WTC11 (cell line): Measurements from ENCODE around the gene PAPOLG. TPM values are rescaled to one million over a fixed set of nuclear protein-coding genes. Genes with fewer than 3 reads are reported as not detected.

ENCODE experiments used
- ATAC-seq: fragments of 200-7000 bp; cut with Tn5 transposase; 2 replicates; pipeline ENCODE4 v1.10.0; 2021; ENCODE audit warnings: mild to moderate bottlenecking, moderate library complexity
- CTCF ChIA-PET: fragments of 300-600 bp; sonication (Branson Sonifier 250); formaldehyde crosslinking; loops from one replicate; lab custom pipeline; 2021; ENCODE audit warnings: antibody characterized with exemption; lab: Charles Lee
- POLR2A ChIA-PET: fragments of 350-600 bp; sonication (Branson Sonifier 250); formaldehyde crosslinking; loops from one replicate; lab custom pipeline; 2021; ENCODE audit warnings: antibody characterized with exemption; lab: Charles Lee
- DNase-seq: peaks from one replicate; pipeline ENCODE4 v3.0.0; 2021; ENCODE audit warnings: low spot score
- H3K27ac Mint-ChIP-seq: 2 replicates; pipeline ENCODE4 v1.8.0; 2021; ENCODE audit warnings: mixed read lengths
- H3K27me3 Mint-ChIP-seq: 2 replicates; pipeline ENCODE4 v1.8.0; 2021; ENCODE audit warnings: low read depth, mild to moderate bottlenecking, moderate library complexity, mixed read lengths
- H3K36me3 Mint-ChIP-seq: 2 replicates; pipeline ENCODE4 v1.8.0; 2021; ENCODE audit warnings: mixed read lengths
- H3K4me1 Mint-ChIP-seq: 2 replicates; pipeline ENCODE4 v1.8.0; 2022; ENCODE audit warnings: mixed read lengths
- H3K4me3 Mint-ChIP-seq: 2 replicates; pipeline ENCODE4 v1.8.0; 2021; ENCODE audit warnings: mild to moderate bottlenecking, moderate library complexity, mixed read lengths
- H3K9me3 Mint-ChIP-seq: 2 replicates; pipeline ENCODE4 v1.8.0; 2021; ENCODE audit warnings: mixed read lengths
- ATF1 ChIP-seq: sonication (generic); formaldehyde crosslinking; IDR thresholded peaks from 2 replicates; pipeline ENCODE4 v1.8.1; 2023; ENCODE audit warnings: mild to moderate bottlenecking, moderate library complexity, missing genetic modification reagents
- ELF4 ChIP-seq: sonication (generic); formaldehyde crosslinking; IDR thresholded peaks from 2 replicates; pipeline ENCODE4 v1.8.1; 2022; ENCODE audit warnings: low read depth, mild to moderate bottlenecking, moderate library complexity, missing genetic modification reagents
- ETV6 ChIP-seq: sonication (generic); formaldehyde crosslinking; IDR thresholded peaks from 2 replicates; pipeline ENCODE4 v1.8.1; 2022; ENCODE audit warnings: mild to moderate bottlenecking, missing genetic modification reagents
- FOXK1 ChIP-seq: sonication (generic); formaldehyde crosslinking; IDR thresholded peaks from 2 replicates; pipeline ENCODE4 v1.8.0; 2022; ENCODE audit warnings: mild to moderate bottlenecking, moderate library complexity, missing genetic modification reagents
- JAZF1 ChIP-seq: fragments of 250-450 bp; sonication (Bioruptor Pico); IDR thresholded peaks from 2 replicates; pipeline ENCODE4 v1.9.0; 2021; ENCODE audit warnings: moderate library complexity, mild to moderate bottlenecking, inconsistent platforms
- KAT7 ChIP-seq: sonication (generic); formaldehyde crosslinking; IDR thresholded peaks from 2 replicates; pipeline ENCODE4 v1.8.1; 2023; ENCODE audit warnings: missing genetic modification reagents, mild to moderate bottlenecking, borderline replicate concordance
- NFATC4 ChIP-seq: fragments of 250-450 bp; sonication (Bioruptor Pico); IDR thresholded peaks from 2 replicates; pipeline ENCODE4 v1.9.0; 2021; ENCODE audit warnings: mild to moderate bottlenecking
- NFE2L1 ChIP-seq: sonication (generic); formaldehyde crosslinking; IDR thresholded peaks from 2 replicates; pipeline ENCODE4 v1.8.1; 2023; ENCODE audit warnings: missing genetic modification reagents
- NFYB ChIP-seq: sonication (generic); formaldehyde crosslinking; conservative IDR thresholded peaks from 2 replicates; pipeline ENCODE4 v1.8.0; 2022; ENCODE audit warnings: low read depth, missing genetic modification reagents
- NR1H2 ChIP-seq: sonication (generic); formaldehyde crosslinking; IDR thresholded peaks from 2 replicates; pipeline ENCODE4 v1.9.0; 2021; ENCODE audit warnings: mild to moderate bottlenecking, moderate library complexity, missing genetic modification reagents
- NR2C2 ChIP-seq: sonication (generic); formaldehyde crosslinking; IDR thresholded peaks from 2 replicates; pipeline ENCODE4 v1.8.0; 2022; ENCODE audit warnings: mild to moderate bottlenecking, missing genetic modification reagents
- TCF7 ChIP-seq: sonication (generic); formaldehyde crosslinking; IDR thresholded peaks from 2 replicates; pipeline ENCODE4 v1.8.0; 2022; ENCODE audit warnings: mild to moderate bottlenecking, low read depth, missing genetic modification reagents, moderate library complexity
- TEAD1 ChIP-seq: sonication (generic); formaldehyde crosslinking; IDR thresholded peaks from 2 replicates; pipeline ENCODE4 v1.8.0; 2022; ENCODE audit warnings: mild to moderate bottlenecking, missing genetic modification reagents
- TEAD4 ChIP-seq: sonication (generic); formaldehyde crosslinking; IDR thresholded peaks from 2 replicates; pipeline ENCODE4 v1.8.0; 2022; ENCODE audit warnings: mild to moderate bottlenecking, missing genetic modification reagents
- ZNF423 ChIP-seq: fragments of 250-450 bp; sonication (Bioruptor Pico); IDR thresholded peaks from 2 replicates; pipeline ENCODE4 v2.1.2; 2022; ENCODE audit warnings: mild to moderate bottlenecking, moderate library complexity
- total RNA-seq: library from RNA; stranded (reverse); gene quantifications from 3 replicates; pipeline ENCODE4 v1.2.3, GENCODE V29; 2021
- TF ChIP-seq, protein P1 (sequence below): sonication (generic); formaldehyde crosslinking; IDR thresholded peaks from 2 replicates; pipeline ENCODE4 v1.8.1; 2023; ENCODE audit warnings: mild to moderate bottlenecking, missing genetic modification reagents
- TF ChIP-seq, protein P2 (sequence below): fragments of 200-600 bp; IDR thresholded peaks from 2 replicates; pipeline ENCODE4 v1.8.0; 2022; ENCODE audit warnings: antibody characterized with exemption
- TF ChIP-seq, protein P3 (sequence below): sonication (generic); formaldehyde crosslinking; IDR thresholded peaks from 2 replicates; pipeline ENCODE4 v1.8.1; 2022; ENCODE audit warnings: mild to moderate bottlenecking, missing genetic modification reagents, moderate library complexity, borderline replicate concordance
- TF ChIP-seq, protein P4 (sequence below): sonication (generic); formaldehyde crosslinking; conservative IDR thresholded peaks from 2 replicates; pipeline ENCODE4 v1.8.1; 2022; ENCODE audit warnings: mild to moderate bottlenecking, missing genetic modification reagents
- TF ChIP-seq, protein P5 (sequence below): sonication (generic); formaldehyde crosslinking; IDR thresholded peaks from 2 replicates; pipeline ENCODE4 v1.8.1; 2022; ENCODE audit warnings: mild to moderate bottlenecking, moderate library complexity, missing genetic modification reagents
- TF ChIP-seq, protein P6 (sequence below): fragments of 250-450 bp; sonication (Bioruptor Pico); conservative IDR thresholded peaks from 2 replicates; pipeline ENCODE4 v1.9.0; 2021; ENCODE audit warnings: mild to moderate bottlenecking
- TF ChIP-seq, protein P7 (sequence below): fragments of 250-450 bp; sonication (Bioruptor Pico); IDR thresholded peaks from 2 replicates; pipeline ENCODE4 v1.9.0; 2021; ENCODE audit warnings: moderate library complexity, mild to moderate bottlenecking, inconsistent platforms, borderline replicate concordance

PAPOLG gene
- total RNA-seq, 1 experiment from 2014 or later, result 22.5 TPM

DNA sequence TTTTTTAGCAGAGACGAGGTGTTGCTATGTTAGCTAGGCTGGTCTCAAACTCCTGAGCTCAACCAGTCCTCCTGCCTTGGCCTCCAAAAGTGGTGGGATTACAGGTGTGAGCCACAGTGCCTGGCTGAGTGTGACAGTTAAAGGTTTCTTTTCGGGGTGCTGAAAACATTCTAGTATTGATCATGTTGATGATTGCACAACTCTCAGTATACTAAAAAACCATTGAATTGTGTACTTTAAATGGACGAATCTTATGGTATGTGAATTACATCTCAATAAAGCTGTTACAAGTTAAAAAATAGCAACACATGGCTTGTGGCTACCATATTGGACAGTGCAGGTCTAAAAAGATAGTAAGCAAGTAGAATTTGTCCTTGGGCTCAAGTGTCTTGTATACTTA is 22.3 kb downstream of the PAPOLG start:
- Mint-ChIP-seq H3K27me3 (no peaks in the 10 kb centered on the region), H3K4me1 (no peaks in the 10 kb centered on the region), H3K27ac (no peak overlapping the region), H3K9me3 (no peaks in the 10 kb centered on the region), H3K4me3 (no peak overlapping the region), H3K36me3 (peaks cover 62% of the 10 kb centered on the region)
- POLR2A ChIA-PET, result no interaction called here
- TF ChIP-seq, protein P1, sequence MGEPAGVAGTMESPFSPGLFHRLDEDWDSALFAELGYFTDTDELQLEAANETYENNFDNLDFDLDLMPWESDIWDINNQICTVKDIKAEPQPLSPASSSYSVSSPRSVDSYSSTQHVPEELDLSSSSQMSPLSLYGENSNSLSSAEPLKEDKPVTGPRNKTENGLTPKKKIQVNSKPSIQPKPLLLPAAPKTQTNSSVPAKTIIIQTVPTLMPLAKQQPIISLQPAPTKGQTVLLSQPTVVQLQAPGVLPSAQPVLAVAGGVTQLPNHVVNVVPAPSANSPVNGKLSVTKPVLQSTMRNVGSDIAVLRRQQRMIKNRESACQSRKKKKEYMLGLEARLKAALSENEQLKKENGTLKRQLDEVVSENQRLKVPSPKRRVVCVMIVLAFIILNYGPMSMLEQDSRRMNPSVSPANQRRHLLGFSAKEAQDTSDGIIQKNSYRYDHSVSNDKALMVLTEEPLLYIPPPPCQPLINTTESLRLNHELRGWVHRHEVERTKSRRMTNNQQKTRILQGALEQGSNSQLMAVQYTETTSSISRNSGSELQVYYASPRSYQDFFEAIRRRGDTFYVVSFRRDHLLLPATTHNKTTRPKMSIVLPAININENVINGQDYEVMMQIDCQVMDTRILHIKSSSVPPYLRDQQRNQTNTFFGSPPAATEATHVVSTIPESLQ (CRISPR knock-in tag), result no peak
- TF ChIP-seq NFE2L1 (CRISPR knock-in tag) (no peak), ZNF423 (no peak), NFYB (CRISPR knock-in tag) (no peak), NFATC4 (CRISPR knock-in tag) (no peak), JAZF1 (no peak), ETV6 (CRISPR knock-in tag) (no peak), NR2C2 (no peak), TCF7 (CRISPR knock-in tag) (no peak), KAT7 (CRISPR knock-in tag) (no peak)
- TF ChIP-seq, protein P2, sequence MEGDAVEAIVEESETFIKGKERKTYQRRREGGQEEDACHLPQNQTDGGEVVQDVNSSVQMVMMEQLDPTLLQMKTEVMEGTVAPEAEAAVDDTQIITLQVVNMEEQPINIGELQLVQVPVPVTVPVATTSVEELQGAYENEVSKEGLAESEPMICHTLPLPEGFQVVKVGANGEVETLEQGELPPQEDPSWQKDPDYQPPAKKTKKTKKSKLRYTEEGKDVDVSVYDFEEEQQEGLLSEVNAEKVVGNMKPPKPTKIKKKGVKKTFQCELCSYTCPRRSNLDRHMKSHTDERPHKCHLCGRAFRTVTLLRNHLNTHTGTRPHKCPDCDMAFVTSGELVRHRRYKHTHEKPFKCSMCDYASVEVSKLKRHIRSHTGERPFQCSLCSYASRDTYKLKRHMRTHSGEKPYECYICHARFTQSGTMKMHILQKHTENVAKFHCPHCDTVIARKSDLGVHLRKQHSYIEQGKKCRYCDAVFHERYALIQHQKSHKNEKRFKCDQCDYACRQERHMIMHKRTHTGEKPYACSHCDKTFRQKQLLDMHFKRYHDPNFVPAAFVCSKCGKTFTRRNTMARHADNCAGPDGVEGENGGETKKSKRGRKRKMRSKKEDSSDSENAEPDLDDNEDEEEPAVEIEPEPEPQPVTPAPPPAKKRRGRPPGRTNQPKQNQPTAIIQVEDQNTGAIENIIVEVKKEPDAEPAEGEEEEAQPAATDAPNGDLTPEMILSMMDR, result no peak
- TF ChIP-seq, protein P3, sequence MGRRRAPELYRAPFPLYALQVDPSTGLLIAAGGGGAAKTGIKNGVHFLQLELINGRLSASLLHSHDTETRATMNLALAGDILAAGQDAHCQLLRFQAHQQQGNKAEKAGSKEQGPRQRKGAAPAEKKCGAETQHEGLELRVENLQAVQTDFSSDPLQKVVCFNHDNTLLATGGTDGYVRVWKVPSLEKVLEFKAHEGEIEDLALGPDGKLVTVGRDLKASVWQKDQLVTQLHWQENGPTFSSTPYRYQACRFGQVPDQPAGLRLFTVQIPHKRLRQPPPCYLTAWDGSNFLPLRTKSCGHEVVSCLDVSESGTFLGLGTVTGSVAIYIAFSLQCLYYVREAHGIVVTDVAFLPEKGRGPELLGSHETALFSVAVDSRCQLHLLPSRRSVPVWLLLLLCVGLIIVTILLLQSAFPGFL (CRISPR knock-in tag), result no peak
- TF ChIP-seq, protein P4, sequence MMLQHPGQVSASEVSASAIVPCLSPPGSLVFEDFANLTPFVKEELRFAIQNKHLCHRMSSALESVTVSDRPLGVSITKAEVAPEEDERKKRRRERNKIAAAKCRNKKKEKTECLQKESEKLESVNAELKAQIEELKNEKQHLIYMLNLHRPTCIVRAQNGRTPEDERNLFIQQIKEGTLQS (CRISPR knock-in tag), result no peak
- TF ChIP-seq, protein P5, sequence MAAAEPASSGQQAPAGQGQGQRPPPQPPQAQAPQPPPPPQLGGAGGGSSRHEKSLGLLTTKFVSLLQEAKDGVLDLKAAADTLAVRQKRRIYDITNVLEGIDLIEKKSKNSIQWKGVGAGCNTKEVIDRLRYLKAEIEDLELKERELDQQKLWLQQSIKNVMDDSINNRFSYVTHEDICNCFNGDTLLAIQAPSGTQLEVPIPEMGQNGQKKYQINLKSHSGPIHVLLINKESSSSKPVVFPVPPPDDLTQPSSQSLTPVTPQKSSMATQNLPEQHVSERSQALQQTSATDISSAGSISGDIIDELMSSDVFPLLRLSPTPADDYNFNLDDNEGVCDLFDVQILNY (CRISPR knock-in tag), result no peak
- DNase-seq (no peak), ATAC-seq (no peak)
- CTCF ChIA-PET, result no interaction called here

DNA sequence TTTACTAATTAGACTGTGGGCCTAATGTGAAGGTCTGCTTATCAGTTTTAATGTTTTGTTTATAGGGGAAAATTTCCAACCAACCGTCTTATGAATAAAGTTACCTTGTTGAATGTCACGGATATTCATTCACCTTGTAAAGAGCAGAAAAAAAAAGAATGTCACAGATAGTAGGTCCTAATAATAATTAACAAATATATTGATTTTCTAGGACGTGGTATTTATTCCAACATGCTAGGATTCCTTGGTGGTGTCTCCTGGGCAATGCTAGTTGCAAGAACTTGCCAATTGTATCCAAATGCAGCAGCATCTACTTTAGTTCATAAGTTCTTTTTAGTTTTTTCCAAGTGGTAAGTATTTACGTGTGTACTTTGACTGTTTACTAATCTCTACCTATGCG is 23.4 kb downstream of the PAPOLG start:
- Mint-ChIP-seq H3K4me3 (no peak overlapping the region), H3K9me3 (no peaks in the 10 kb centered on the region), H3K36me3 (peaks cover 64% of the 10 kb centered on the region), H3K27ac (no peak overlapping the region), H3K27me3 (no peaks in the 10 kb centered on the region), H3K4me1 (no peaks in the 10 kb centered on the region)
- CTCF ChIA-PET, result no interaction called here
- DNase-seq (no peak), ATAC-seq (no peak)
- TF ChIP-seq TEAD1 (CRISPR knock-in tag), result no peak
- no peak for TF ChIP-seq ATF1 (CRISPR knock-in tag)
- TF ChIP-seq, protein P6, sequence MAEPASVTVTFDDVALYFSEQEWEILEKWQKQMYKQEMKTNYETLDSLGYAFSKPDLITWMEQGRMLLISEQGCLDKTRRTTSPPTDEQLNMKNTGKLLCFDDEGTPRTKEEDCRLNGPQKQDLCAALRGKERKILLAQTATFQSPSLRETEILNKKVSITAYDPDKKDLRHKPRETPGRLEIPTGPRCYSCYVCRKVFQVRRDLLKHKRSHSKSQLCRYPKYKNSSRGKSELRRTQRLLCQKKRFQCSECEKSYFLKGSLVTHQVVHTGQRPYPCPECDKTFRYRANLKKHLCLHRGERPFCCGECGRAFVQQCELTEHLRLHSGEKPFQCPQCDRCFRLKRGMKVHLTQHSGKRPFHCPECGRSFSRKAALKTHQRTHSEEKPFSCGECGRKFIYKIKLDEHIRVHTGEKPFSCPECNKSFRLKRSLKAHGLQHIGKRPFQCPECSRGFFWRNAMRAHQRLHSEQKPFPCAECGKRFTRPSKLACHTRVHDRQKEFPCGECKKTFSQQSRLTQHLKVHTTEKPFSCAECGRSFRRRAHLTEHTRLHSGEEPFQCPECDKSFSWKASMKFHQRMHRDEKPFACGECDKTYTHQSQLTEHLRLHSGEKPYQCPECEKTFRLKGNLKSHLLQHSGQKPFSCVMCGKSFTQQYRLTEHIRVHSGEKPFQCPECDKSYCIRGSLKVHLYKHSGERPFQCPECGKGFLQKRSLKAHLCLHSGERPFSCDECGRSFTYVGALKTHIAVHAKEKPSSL (CRISPR knock-in tag), result no peak
- TF ChIP-seq FOXK1 (CRISPR knock-in tag), result no peak
- TF ChIP-seq TEAD4 (CRISPR knock-in tag), result no peak
- no peak for TF ChIP-seq NR1H2 (CRISPR knock-in tag)
- TF ChIP-seq ELF4 (CRISPR knock-in tag), result no peak
- TF ChIP-seq, protein P7, sequence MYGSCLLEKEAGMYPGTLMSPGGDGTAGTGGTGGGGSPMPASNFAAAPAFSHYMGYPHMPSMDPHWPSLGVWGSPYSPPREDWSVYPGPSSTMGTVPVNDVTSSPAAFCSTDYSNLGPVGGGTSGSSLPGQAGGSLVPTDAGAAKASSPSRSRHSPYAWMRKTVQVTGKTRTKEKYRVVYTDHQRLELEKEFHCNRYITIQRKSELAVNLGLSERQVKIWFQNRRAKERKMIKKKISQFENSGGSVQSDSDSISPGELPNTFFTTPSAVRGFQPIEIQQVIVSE, result no peak
- POLR2A ChIA-PET, result no interaction called here
